MM.1S (cell line): ENCODE measurements around the gene CIAO1.

Experiments
- CTCF ChIP-seq: fragments of 300-600 bp; sonication (generic); IDR thresholded peaks from 2 replicates; pipeline ENCODE4 v1.5.1; 2016; ENCODE audit warnings: antibody characterized with exemption, low read length, mixed read lengths
- EZH2 ChIP-seq: fragments of 300-600 bp; sonication (generic); optimal IDR thresholded peaks from 2 replicates; pipeline ENCODE3; 2017; ENCODE audit warnings: low read depth, mild to moderate bottlenecking, antibody characterized with exemption, low read length, mixed read lengths
- EZH2phosphoT487 ChIP-seq: fragments of 300-600 bp; sonication (generic); IDR thresholded peaks from 2 replicates; pipeline ENCODE4 v1.6.1; 2018; ENCODE audit warnings: antibody characterized with exemption, low read length

GRCh38 chr2:96243843-96244242, 22.2 kb upstream of the CIAO1 start:
- no peak for TF ChIP-seq CTCF
- no peak for TF ChIP-seq EZH2phosphoT487
- no peak for TF ChIP-seq EZH2
